Choroid plexus epithelial cell (primary cell): ENCODE data around the gene HMOX1.

Experiments used
- DNase-seq: peaks from one replicate; pipeline ENCODE4 v3.0.0-alpha.2; 2010; ENCODE audit warnings: low read depth
- H3K4me3 ChIP-seq: 2 replicates; pipeline ENCODE4 v1.5.1; 2011; ENCODE audit warnings: low read depth, mild to moderate bottlenecking, control low read depth, low read length, moderate library complexity
- CTCF ChIP-seq: conservative IDR thresholded peaks from 2 replicates; pipeline ENCODE4 v1.5.1; 2011; ENCODE audit warnings: low read depth, mild to moderate bottlenecking, control low read depth, inconsistent platforms, low read length, moderate library complexity

Gene HMOX1

GRCh38 chr22:35425546-35425945 lies 44.6 kb downstream of the HMOX1 start:
- no peak for DNase-seq
- TF ChIP-seq CTCF, result no peak
- no peak overlapping the region for H3K4me3 ChIP-seq

GRCh38 chr22:35425971-35426800 lies 45.3 kb downstream of the HMOX1 start:
- no peak overlapping the region for H3K4me3 ChIP-seq
- no peak for TF ChIP-seq CTCF
- peak; percentile 47 for DNase-seq

GRCh38 chr22:35426801-35427140 lies 45.9 kb downstream of the HMOX1 start:
- no peak overlapping the region for H3K4me3 ChIP-seq
- no peak for DNase-seq
- TF ChIP-seq CTCF, result no peak

GRCh38 chr22:35430897-35431322 lies 50.0 kb downstream of the HMOX1 start:
- TF ChIP-seq CTCF, result peak; percentile 96
- DNase-seq, result peak; percentile 89
- H3K4me3 ChIP-seq, result no peak overlapping the region

- no peak overlapping the region for H3K4me3 ChIP-seq
- peak; percentile 45 for TF ChIP-seq CTCF
- DNase-seq, result no peak
Measured at GRCh38 chr22:35431483-35432227, 50.8 kb downstream of the HMOX1 start.

GRCh38 chr22:35432228-35432905 lies 51.5 kb downstream of the HMOX1 start:
- TF ChIP-seq CTCF, result no peak
- no peak for DNase-seq
- H3K4me3 ChIP-seq, result no peak overlapping the region
